ENCODE data around the gene CLEC12A. TPM values are rescaled to one million over a fixed set of nuclear protein-coding genes. Genes with fewer than 3 reads are reported as not detected.
"Not testable (repeated sequence)": the region's sequence is repeated elsewhere in the genome, so short reads cannot be mapped to it uniquely, and the experiment has no call there.

CLEC12A gene
- total RNA-seq, 1 donor from 2014 or later: not detected

GRCh38 chr12:9973949-9974348 is 2.7 kb downstream of the CLEC12A start:
- DNase-seq: no peak

DNA sequence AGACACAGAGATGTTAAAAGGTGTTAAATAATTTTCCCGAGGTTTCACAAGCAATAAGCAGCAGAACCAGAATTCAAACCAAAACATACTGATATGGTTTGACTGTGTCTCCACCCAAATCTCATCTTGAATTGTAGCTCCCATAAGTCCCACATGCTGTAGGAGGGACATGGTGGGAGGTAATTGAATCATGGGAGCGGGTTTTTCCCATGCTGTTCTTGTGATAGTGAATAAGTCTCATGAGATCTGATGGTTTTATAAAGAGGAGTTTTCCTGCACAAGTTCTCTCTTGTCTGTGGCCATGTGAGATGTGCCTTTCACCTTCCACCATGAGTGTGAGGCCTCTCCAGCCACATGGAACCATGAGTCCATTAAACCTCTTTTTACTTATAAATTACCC is 3.5 kb downstream of the CLEC12A start:
- DNase-seq: not testable (repeated sequence)

- DNase-seq: no peak
Measured at GRCh38 chr12:9975614-9976013, 4.4 kb downstream of the CLEC12A start.

GRCh38 chr12:9976626-9977025 is 5.4 kb downstream of the CLEC12A start:
- not testable (repeated sequence) for DNase-seq

DNA sequence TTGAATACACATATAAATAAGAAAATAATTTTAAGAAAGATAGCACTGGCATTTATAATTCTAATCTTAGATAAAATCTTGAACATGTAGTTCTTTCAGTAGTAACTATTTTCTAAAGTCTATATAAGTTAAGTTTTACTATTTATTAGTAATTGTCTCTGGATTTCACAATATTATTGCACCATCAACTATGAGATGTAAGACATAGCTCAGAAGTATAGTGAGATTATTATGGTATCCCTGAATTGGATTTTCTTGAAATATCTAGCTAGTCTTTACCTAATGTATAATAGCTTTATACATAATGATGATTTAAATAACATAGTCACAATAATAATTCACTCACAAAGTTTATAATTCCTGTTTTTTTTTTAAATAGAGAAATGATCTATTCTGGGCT is 6.7 kb downstream of the CLEC12A start:
- no peak for DNase-seq

DNA sequence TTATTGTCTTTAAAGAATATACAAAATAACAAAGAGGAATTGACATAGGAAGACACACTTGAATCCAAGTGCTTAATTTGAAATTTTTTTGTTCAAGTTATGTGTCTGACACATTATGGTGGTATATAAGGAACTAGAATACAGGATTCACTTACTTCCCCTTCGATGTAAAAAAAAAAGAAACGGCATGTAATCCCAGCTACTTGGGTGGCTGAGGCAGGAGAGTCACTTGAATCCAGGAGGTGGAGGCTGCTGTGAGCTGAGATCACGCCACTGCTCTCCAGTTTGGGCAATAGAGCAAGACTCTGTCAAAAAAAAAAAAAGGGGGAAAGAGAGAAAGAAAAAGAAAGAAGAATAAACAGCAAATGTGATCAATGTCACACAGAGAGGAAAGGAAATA is 8.9 kb downstream of the CLEC12A start:
- DNase-seq: no peak

DNA sequence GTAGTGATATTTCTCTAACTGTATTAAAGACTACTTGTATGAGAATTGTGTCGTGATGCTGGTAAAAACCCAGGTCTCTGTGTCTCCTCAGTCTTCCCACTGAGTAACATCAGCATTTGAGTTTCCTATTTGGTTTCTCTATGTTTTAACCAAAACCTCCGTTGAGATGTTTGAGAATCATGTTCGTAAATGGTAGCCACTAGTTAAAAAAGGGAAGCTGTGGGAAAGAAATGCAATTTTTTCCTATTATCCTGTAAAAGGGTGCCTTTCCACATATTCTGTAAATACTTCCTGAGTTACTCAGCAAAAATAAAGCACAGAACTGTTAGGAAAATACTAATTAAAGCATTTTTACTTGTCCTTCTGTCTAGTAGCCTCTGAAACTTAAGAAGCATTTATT is 20.7 kb downstream of the CLEC12A start:
- no peak for DNase-seq

- DNase-seq: no peak
Measured at GRCh38 chr12:9992296-9992695, 21.1 kb downstream of the CLEC12A start.

DNA sequence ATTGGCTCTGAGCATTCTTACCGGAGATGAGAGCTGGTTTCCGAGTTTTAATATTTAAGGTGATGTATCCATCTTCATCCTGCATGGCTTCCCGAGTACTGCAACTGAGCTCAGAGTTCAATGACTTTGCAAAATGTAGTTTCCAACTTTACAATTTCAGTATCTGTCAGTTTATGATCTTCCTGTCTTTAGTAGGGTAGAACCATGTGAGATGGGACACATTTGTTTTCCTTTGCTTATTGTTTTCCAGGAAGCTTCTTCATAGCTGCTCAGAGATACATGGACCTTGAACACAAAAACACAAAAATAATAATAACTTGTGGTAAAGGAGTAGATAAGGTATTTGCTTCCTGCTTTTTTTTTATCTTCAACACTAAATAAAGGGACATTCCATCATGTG is 27.8 kb downstream of the CLEC12A start, which contains the start of gene CLEC1B:
Gene CLEC1B, minus strand, starts transcription at position 106 of the 400 bp plus-strand sequence. Its CDS starts 21 bp downstream, at position 85.
- DNase-seq: no peak

GRCh38 chr12:10001171-10001776 is 30.1 kb downstream of the CLEC12A start:
- DNase-seq: no peak

GRCh38 chr12:10012630-10013330 is 41.6 kb downstream of the CLEC12A start:
- DNase-seq: no peak

DNA sequence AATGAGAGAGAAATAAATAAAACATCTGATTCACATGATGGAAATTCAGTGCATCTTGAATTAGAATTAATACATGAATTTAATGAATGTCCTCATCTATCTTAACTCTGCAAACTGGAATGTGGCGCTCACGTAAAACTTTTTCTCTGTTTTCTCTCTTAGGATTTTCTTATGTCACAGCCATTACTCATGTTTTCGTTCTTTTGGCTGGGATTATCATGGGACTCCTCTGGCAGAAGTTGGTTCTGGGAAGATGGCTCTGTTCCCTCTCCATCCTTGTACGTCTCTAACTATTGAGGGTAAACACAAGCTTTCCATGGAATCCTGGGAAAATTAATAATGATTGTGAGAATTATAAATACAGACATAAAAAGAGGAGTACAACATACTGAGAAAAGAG is 44.2 kb downstream of the CLEC12A start:
- no peak for DNase-seq

- DNase-seq: peak; percentile 81
Measured at GRCh38 chr12:10016881-10017280, 45.7 kb downstream of the CLEC12A start.

GRCh38 chr12:10018386-10018785 is 47.2 kb downstream of the CLEC12A start:
- DNase-seq: peak; percentile 37

DNA sequence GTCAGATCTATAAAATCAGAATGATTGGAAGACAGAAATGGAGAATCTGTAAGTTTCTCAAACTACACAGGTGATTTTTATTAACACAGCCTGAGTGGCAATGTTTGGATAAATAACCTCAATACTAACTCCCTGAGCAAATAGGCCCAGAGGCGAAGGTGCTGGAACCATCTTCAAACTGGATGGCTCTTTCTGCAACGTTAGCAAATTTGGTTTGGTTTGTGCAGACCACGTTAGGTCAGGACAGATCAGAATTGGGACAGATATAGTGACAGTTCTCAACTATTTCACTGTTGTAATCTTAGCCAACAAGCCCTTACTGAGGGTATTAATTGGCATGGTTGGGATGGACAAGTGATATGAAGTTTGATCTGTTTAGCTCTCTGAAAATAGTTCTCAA is 50.1 kb downstream of the CLEC12A start:
- no peak for DNase-seq

- no peak for DNase-seq
Measured at GRCh38 chr12:10025236-10025635, 54.0 kb downstream of the CLEC12A start.

DNA sequence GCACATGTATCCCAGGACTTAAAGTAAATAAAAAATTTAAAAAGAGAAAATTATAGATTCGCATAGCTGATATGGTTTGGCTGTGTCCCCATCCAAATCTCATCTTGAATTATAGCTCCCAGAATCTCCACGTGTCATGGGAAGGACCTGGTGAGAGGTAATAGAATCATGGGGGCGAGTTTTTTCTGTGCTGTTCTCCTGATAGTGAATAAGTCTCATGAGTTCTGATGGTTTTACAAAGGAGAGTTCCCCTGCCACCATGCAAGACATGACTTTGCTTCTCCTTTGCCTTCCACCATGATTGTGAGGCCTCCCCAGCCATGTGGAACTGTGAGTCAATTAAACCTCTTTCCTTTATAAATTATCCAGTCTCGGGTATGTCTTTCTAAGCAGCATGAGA is 55.5 kb downstream of the CLEC12A start:
- not testable (repeated sequence) for DNase-seq

- DNase-seq: no peak
Measured at GRCh38 chr12:10027311-10027710, 56.1 kb downstream of the CLEC12A start.

DNA sequence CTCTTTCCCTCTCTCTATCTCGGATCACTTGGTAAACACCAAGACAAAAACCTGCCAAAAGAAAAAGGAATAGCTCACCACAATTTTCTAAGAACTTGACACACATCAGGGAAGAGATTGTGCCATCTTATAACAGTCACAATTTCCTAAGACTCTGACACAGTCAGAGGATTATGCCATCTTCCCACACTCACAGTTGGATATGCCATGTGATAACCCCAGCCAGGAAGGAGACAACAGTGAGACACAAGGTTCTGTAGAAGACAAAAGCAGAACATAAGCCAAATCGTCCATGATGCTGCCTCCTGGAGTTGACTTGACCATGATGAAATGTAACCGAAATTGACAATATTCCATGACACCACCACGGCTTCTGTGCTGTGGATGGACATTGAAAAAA is 56.5 kb downstream of the CLEC12A start:
- DNase-seq: peak; percentile 23

DNA sequence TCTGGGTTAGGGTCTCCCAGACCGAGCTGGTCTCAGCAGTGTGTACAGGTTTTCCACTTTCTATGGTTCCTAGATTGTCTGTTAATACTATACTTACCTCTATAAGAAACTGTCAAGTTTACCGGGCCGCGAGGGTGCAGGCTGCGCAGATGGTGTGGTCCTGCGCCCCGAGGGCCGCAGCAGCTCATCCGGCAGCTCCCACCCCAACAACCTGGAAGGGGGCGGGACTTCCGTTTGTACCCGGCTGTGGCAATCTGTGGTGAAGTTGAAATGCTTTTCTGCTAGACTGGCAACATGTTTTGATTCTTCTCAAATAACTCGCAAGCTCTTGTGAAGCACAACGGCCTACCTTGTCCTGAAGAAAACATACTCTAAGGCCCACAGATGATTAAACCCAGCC is 59.2 kb downstream of the CLEC12A start, which contains the start of gene CLEC9A:
Gene CLEC9A, plus strand, starts transcription at position 237 of the 400 bp plus-strand sequence. CDS start 22,006 bp downstream, outside the sequence.
- DNase-seq: no peak

GRCh38 chr12:10031321-10031720 is 60.1 kb downstream of the CLEC12A start:
- DNase-seq: peak; percentile 84

- DNase-seq: peak; percentile 98
Measured at GRCh38 chr12:10031771-10032175, 60.6 kb downstream of the CLEC12A start.

- DNase-seq: peak; percentile 71
Measured at GRCh38 chr12:10033783-10034545, 62.8 kb downstream of the CLEC12A start.

Data from dermis blood vessel endothelial cell (primary cell).